ENCODE measurements around the gene HBG1. TPM values are rescaled to one million over a fixed set of nuclear protein-coding genes. Genes with fewer than 3 reads are reported as not detected.

The HBG1 gene
- total and polyA plus RNA-seq, 10 of the 15 experiments (the other 5 are each of a cell fraction or from before 2014, with no cell fraction given) = 0.84 to 2.3 (median 1.9) TPM; not detected in 5

DNA sequence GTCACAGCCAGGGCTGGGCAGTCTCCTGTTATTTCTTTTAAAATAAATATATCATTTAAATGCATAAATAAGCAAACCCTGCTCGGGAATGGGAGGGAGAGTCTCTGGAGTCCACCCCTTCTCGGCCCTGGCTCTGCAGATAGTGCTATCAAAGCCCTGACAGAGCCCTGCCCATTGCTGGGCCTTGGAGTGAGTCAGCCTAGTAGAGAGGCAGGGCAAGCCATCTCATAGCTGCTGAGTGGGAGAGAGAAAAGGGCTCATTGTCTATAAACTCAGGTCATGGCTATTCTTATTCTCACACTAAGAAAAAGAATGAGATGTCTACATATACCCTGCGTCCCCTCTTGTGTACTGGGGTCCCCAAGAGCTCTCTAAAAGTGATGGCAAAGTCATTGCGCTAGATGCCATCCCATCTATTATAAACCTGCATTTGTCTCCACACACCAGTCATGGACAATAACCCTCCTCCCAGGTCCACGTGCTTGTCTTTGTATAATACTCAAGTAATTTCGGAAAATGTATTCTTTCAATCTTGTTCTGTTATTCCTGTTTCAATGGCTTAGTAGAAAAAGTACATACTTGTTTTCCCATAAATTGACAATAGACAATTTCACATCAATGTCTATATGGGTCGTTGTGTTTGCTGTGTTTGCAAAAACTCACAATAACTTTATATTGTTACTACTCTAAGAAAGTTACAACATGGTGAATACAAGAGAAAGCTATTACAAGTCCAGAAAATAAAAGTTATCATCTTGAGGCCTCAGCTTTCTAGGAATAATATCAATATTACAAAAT, 38.6 kb upstream of the HBG1 start (continued):
- TF ChIP-seq, protein P1, sequence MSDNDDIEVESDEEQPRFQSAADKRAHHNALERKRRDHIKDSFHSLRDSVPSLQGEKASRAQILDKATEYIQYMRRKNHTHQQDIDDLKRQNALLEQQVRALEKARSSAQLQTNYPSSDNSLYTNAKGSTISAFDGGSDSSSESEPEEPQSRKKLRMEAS (IDR thresholded peaks at IDR 0.05; ENCODE audit: low read depth, low read length) = no peak
- no peak for TF ChIP-seq CHD2 (IDR thresholded peaks at IDR 0.05; ENCODE audit: borderline replicate concordance, low read depth, low read length)
- TF ChIP-seq JUNB (IDR thresholded peaks at IDR 0.05) = no peak

DNA sequence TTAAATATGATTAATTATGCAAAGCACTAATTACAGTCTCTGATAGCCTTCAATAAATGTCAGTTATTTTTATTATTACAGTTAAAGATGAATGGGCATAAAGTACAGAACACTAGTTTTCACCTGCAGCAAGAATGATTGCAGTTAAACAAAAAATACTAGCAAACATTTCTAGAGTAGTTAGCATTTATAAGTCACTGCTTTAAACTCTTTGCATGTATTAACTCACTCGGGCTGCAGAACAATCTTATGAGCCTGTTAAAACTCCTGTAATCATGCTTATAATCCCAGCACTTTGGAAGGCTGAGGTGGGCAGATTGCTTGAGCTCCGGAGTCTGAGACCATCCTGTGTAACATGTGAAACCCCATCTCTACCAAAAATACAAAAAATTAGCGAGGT, 37.2 kb upstream of the HBG1 start:
- intact Hi-C loops (cut with micrococcal nuclease; ENCODE audit: unreplicated experiment) (no loop called here), in situ Hi-C loops (cut with MboI) (no loop called here)
- H4K20me1 ChIP-seq (ENCODE audit: control insufficient read depth, insufficient read depth) = no peaks in the 10 kb centered on the region
- no peak overlapping the region for H3K4me2 ChIP-seq (ENCODE audit: control insufficient read depth, insufficient read depth)
- TF ChIP-seq SMAD1 (IDR thresholded peaks at IDR 0.05; ENCODE audit: low read depth, partially characterized antibody) = no peak
- no peaks in the 10 kb centered on the region for H3K79me2 ChIP-seq (ENCODE audit: control insufficient read depth, insufficient read depth, low read length)
- FAIRE-seq (no peak), DNase-seq (ENCODE audit: low read depth, low spot score) (no peak), ATAC-seq (no peak)
- 19% methylated on average over 3 of the region's 3 CpGs for WGBS (ENCODE audit: insufficient coverage, insufficient replicate concordance, low lambda C conversion rate, missing lambda C conversion rate)
- no peaks in the 10 kb centered on the region for H3K27me3 ChIP-seq (replicated peaks in 1 of 2; ENCODE audit: control insufficient read depth in 2 of 2, insufficient read depth in 2 of 2, low read length in 1 of 2)
- ChIA-PET RAD21 (ENCODE audit: unreplicated experiment) (no interaction called here), CTCF (no interaction called here), POLR2A (no interaction called here), SMC1A (ENCODE audit: uncharacterized antibody, unreplicated experiment) (no interaction called here)
- H3K9ac ChIP-seq (ENCODE audit: control insufficient read depth, insufficient read depth, low read length) = no peak overlapping the region
- no TSS peak for BruUV-seq (replicated peaks)
- H3K27ac ChIP-seq (ENCODE audit: control insufficient read depth, insufficient read depth) = no peak overlapping the region
- no peak overlapping the region for H2AFZ ChIP-seq (ENCODE audit: control insufficient read depth, low read depth, low read length)
- no peak overlapping the region for H3K4me3 ChIP-seq
- H3K9me3 ChIP-seq (replicated peaks; ENCODE audit: control insufficient read depth, insufficient read depth, low read length) = no peaks in the 10 kb centered on the region
- no peaks in the 10 kb centered on the region for H3K4me1 ChIP-seq (ENCODE audit: control insufficient read depth, insufficient read depth, low read length)
- no peaks in the 10 kb centered on the region for H3K36me3 ChIP-seq (ENCODE audit: control insufficient read depth in 2 of 2, insufficient read depth in 2 of 2, low read length in 1 of 2)

DNA sequence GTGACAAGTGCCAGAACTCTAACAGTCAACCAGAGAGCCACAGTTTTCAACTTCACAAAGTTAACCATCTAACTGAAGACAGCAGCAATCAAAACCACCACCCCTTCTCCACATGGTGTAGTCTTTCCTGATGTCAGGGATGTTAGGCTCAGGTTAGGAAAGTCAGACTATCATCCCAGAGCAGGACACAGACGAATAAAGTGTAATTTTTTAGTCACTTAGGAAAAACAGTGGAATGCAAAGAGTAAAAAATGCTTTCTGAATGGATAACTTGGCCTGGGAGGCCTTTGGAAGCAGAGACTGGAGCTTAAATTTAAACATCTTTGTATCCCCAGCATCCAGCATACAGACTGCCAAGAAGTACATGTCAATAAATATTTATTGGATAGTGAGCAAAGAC, 36.7 kb upstream of the HBG1 start:
- no TSS peak for BruUV-seq (replicated peaks)
- Histone ChIP-seq H3K4me2 (ENCODE audit: control insufficient read depth, insufficient read depth) (no peak overlapping the region), H4K20me1 (ENCODE audit: control insufficient read depth, insufficient read depth) (no peaks in the 10 kb centered on the region), H3K79me2 (ENCODE audit: control insufficient read depth, insufficient read depth, low read length) (no peaks in the 10 kb centered on the region), H3K4me3 (no peak overlapping the region), H3K27ac (ENCODE audit: control insufficient read depth, insufficient read depth) (no peak overlapping the region), H2AFZ (ENCODE audit: control insufficient read depth, low read depth, low read length) (no peak overlapping the region), H3K4me1 (ENCODE audit: control insufficient read depth, insufficient read depth, low read length) (no peaks in the 10 kb centered on the region), H3K9me3 (replicated peaks; ENCODE audit: control insufficient read depth, insufficient read depth, low read length) (no peaks in the 10 kb centered on the region), H3K9ac (ENCODE audit: control insufficient read depth, insufficient read depth, low read length) (no peak overlapping the region), H3K27me3 (replicated peaks in 1 of 2; ENCODE audit: control insufficient read depth in 2 of 2, insufficient read depth in 2 of 2, low read length in 1 of 2) (no peaks in the 10 kb centered on the region), H3K36me3 (ENCODE audit: control insufficient read depth in 2 of 2, insufficient read depth in 2 of 2, low read length in 1 of 2) (no peaks in the 10 kb centered on the region)
- ChIA-PET POLR2A (no interaction called here), CTCF (no interaction called here), RAD21 (ENCODE audit: unreplicated experiment) (no interaction called here), SMC1A (ENCODE audit: uncharacterized antibody, unreplicated experiment) (interaction anchor here (1.3 kb wide), 1 partner anchor 10 kb away, joined by 4 read pairs; no protein-coding TSS in a partner anchor)
- intact Hi-C loops (cut with micrococcal nuclease; ENCODE audit: unreplicated experiment) = no loop called here
- DNase-seq (ENCODE audit: low read depth, low spot score) (no peak), ATAC-seq (no peak), FAIRE-seq (no peak)
- 0% methylated on average over 1 of the region's 1 CpG for WGBS (ENCODE audit: insufficient coverage, insufficient replicate concordance, low lambda C conversion rate, missing lambda C conversion rate)
- TF ChIP-seq, protein P2, sequence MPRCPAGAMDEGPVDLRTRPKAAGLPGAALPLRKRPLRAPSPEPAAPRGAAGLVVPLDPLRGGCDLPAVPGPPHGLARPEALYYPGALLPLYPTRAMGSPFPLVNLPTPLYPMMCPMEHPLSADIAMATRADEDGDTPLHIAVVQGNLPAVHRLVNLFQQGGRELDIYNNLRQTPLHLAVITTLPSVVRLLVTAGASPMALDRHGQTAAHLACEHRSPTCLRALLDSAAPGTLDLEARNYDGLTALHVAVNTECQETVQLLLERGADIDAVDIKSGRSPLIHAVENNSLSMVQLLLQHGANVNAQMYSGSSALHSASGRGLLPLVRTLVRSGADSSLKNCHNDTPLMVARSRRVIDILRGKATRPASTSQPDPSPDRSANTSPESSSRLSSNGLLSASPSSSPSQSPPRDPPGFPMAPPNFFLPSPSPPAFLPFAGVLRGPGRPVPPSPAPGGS (IDR thresholded peaks at IDR 0.05; ENCODE audit: borderline replicate concordance, insufficient read depth, low read depth, low read length, poor library complexity, severe bottlenecking) = no peak
- TF ChIP-seq, protein P3, sequence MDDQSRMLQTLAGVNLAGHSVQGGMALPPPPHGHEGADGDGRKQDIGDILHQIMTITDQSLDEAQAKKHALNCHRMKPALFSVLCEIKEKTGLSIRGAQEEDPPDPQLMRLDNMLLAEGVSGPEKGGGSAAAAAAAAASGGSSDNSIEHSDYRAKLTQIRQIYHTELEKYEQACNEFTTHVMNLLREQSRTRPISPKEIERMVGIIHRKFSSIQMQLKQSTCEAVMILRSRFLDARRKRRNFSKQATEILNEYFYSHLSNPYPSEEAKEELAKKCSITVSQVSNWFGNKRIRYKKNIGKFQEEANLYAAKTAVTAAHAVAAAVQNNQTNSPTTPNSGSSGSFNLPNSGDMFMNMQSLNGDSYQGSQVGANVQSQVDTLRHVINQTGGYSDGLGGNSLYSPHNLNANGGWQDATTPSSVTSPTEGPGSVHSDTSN (IDR thresholded peaks at IDR 0.05; ENCODE audit: insufficient replicate concordance, low read depth, low read length) = no peak
- TF ChIP-seq, protein P4, sequence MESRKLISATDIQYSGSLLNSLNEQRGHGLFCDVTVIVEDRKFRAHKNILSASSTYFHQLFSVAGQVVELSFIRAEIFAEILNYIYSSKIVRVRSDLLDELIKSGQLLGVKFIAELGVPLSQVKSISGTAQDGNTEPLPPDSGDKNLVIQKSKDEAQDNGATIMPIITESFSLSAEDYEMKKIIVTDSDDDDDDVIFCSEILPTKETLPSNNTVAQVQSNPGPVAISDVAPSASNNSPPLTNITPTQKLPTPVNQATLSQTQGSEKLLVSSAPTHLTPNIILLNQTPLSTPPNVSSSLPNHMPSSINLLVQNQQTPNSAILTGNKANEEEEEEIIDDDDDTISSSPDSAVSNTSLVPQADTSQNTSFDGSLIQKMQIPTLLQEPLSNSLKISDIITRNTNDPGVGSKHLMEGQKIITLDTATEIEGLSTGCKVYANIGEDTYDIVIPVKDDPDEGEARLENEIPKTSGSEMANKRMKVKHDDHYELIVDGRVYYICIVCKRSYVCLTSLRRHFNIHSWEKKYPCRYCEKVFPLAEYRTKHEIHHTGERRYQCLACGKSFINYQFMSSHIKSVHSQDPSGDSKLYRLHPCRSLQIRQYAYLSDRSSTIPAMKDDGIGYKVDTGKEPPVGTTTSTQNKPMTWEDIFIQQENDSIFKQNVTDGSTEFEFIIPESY (IDR thresholded peaks at IDR 0.05) = no peak
- no peak for TF ChIP-seq CHD1 (IDR thresholded peaks at IDR 0.05; ENCODE audit: low read depth, low read length)
- in situ Hi-C loops (cut with MboI) = no loop called here

All from GM12878 (cell line).